Measurements from ENCODE around the gene ITPKA.

- no peak for TF ChIP-seq CTCF (IDR thresholded peaks at IDR 0.05)
- TF ChIP-seq POLR2AphosphoS5 (IDR thresholded peaks at IDR 0.05; ENCODE audit: low read depth, low read length): no peak
- TF ChIP-seq TCF7L2 (IDR thresholded peaks at IDR 0.05; ENCODE audit: low read depth, low read length): no peak
- TF ChIP-seq SIN3A (IDR thresholded peaks at IDR 0.05; ENCODE audit: borderline replicate concordance, insufficient read depth, low read depth, low read length): no peak
These were observed 27.9 kb downstream of the ITPKA start for GRCh38 chr15:41521614-41522013.

Measured in Panc1 (cell line).